ENCODE results near the gene MINPP1. TPM values are rescaled to one million over a fixed set of nuclear protein-coding genes. Genes with fewer than 3 reads are reported as not detected.

MINPP1 gene
- total and polyA plus RNA-seq, 4 donors: 19.1 to 111 (median 24.6) TPM

- H3K4me1 ChIP-seq (ENCODE audit: control insufficient read depth in 4 of 4, insufficient read depth in 4 of 4, low read length in 3 of 4): peaks cover 3 to 36% (median 15%) of the 10 kb centered on the region in 4 donors
- H3K36me3 ChIP-seq (ENCODE audit: control insufficient read depth in 4 of 4, insufficient read depth in 3 of 4, low read depth in 1 of 4, low read length in 3 of 4): peaks cover 0 to 2% (median 0%) of the 10 kb centered on the region in 4 donors
- WGBS: 93% methylated on average over 1 of the region's 1 CpG
- peak overlapping the region in 1 of 2 donors; percentile 43 for H3K27ac ChIP-seq (ENCODE audit: low read depth in 1 of 2, low read length in 2 of 2)
- no peak for DNase-seq (ENCODE audit: low spot score)
- no peak overlapping the region for H3K9ac ChIP-seq (ENCODE audit: low read depth in 1 of 2, low read length in 2 of 2)
- H3K9me3 ChIP-seq (ENCODE audit: control insufficient read depth in 4 of 4, low read length in 3 of 4): peaks cover 0 to 4% (median 0%) of the 10 kb centered on the region in 4 donors
- H3K27me3 ChIP-seq (ENCODE audit: control insufficient read depth in 4 of 4, insufficient read depth in 4 of 4, low read length in 3 of 4): no peaks in the 10 kb centered on the region
- TF ChIP-seq RAD21 (IDR thresholded peaks at IDR 0.05) (no peak), REST (IDR thresholded peaks at IDR 0.05) (no peak), GABPA (IDR thresholded peaks at IDR 0.05 in 1 of 2, conservative IDR thresholded peaks at IDR 0.05 in 1 of 2) (no peak), FOXA2 (IDR thresholded peaks at IDR 0.05) (no peak)
- TF ChIP-seq, protein P1, sequence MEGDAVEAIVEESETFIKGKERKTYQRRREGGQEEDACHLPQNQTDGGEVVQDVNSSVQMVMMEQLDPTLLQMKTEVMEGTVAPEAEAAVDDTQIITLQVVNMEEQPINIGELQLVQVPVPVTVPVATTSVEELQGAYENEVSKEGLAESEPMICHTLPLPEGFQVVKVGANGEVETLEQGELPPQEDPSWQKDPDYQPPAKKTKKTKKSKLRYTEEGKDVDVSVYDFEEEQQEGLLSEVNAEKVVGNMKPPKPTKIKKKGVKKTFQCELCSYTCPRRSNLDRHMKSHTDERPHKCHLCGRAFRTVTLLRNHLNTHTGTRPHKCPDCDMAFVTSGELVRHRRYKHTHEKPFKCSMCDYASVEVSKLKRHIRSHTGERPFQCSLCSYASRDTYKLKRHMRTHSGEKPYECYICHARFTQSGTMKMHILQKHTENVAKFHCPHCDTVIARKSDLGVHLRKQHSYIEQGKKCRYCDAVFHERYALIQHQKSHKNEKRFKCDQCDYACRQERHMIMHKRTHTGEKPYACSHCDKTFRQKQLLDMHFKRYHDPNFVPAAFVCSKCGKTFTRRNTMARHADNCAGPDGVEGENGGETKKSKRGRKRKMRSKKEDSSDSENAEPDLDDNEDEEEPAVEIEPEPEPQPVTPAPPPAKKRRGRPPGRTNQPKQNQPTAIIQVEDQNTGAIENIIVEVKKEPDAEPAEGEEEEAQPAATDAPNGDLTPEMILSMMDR (IDR thresholded peaks at IDR 0.05; ENCODE audit: low read depth, low read length, missing input control): no peak
- no peak overlapping the region for H3K4me3 ChIP-seq (ENCODE audit: low read depth in 1 of 3, low read length in 3 of 3)
These were observed 53.6 kb downstream of the MINPP1 start for GRCh38 chr10:87558333-87558732.

DNA sequence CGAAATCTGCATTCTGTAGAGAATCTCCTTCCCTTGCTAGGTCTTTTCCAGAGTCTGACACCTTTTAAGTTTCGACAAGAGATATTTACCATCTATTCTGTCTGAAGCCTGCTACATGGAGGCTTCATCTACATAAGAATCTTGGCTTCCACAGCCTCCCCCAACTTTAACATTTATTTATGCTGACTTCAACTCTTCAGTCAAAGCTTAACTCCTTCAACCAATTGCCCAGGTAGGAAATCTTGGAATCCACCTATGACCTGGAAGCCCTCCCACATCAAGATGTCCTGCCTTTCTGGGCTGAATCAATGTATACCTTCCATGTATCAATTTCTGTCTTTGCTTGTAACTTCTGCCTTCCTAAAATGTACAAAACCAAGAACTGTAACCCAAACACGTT lies 54.7 kb downstream of the MINPP1 start:
- H3K4me1 ChIP-seq (ENCODE audit: control insufficient read depth in 4 of 4, insufficient read depth in 4 of 4, low read length in 3 of 4): peaks cover 3 to 36% (median 15%) of the 10 kb centered on the region in 4 donors

More for the DNA sequence above, 54.7 kb downstream of the MINPP1 start:
- no peak for TF ChIP-seq YY1 (IDR thresholded peaks at IDR 0.05)
- no peak for TF ChIP-seq FOXA2 (IDR thresholded peaks at IDR 0.05)
- no peak for TF ChIP-seq JUND (IDR thresholded peaks at IDR 0.05)
- TF ChIP-seq ZBTB33 (IDR thresholded peaks at IDR 0.05): no peak
- TF ChIP-seq, protein P2, sequence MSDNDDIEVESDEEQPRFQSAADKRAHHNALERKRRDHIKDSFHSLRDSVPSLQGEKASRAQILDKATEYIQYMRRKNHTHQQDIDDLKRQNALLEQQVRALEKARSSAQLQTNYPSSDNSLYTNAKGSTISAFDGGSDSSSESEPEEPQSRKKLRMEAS (IDR thresholded peaks at IDR 0.05): no peak
- no peak for TF ChIP-seq HNF4G (IDR thresholded peaks at IDR 0.05)
- TF ChIP-seq, protein P1 (IDR thresholded peaks at IDR 0.05; ENCODE audit: low read depth, low read length, missing input control): no peak
- TF ChIP-seq GABPA (IDR thresholded peaks at IDR 0.05 in 1 of 2, conservative IDR thresholded peaks at IDR 0.05 in 1 of 2): no peak
- TF ChIP-seq EGR1 (IDR thresholded peaks at IDR 0.05; ENCODE audit: low read depth in 2 of 2): no peak
- TF ChIP-seq RAD21 (IDR thresholded peaks at IDR 0.05): no peak
- no peak for TF ChIP-seq HNF4A (conservative IDR thresholded peaks at IDR 0.05)
- no peak for TF ChIP-seq NR2F2 (IDR thresholded peaks at IDR 0.05)
- TF ChIP-seq SP1 (IDR thresholded peaks at IDR 0.05): no peak
- no peak for TF ChIP-seq TAF1 (conservative IDR thresholded peaks at IDR 0.05)
- TF ChIP-seq FOXA1 (IDR thresholded peaks at IDR 0.05): no peak
- no peak for TF ChIP-seq RXRA (IDR thresholded peaks at IDR 0.05)
- no peak for TF ChIP-seq REST (IDR thresholded peaks at IDR 0.05)
- H3K4me3 ChIP-seq (ENCODE audit: low read depth in 1 of 3, low read length in 3 of 3): no peak overlapping the region
- 84% methylated on average over 3 of the region's 3 CpGs for WGBS
- no peaks in the 10 kb centered on the region for H3K36me3 ChIP-seq (ENCODE audit: control insufficient read depth in 4 of 4, insufficient read depth in 3 of 4, low read depth in 1 of 4, low read length in 3 of 4)
- no peak overlapping the region for H3K9ac ChIP-seq (ENCODE audit: low read depth in 1 of 2, low read length in 2 of 2)
- peaks cover 0 to 4% (median 0%) of the 10 kb centered on the region in 4 donors for H3K9me3 ChIP-seq (ENCODE audit: control insufficient read depth in 4 of 4, low read length in 3 of 4)
- DNase-seq (ENCODE audit: low spot score): no peak
- H3K27ac ChIP-seq (ENCODE audit: low read depth in 1 of 2, low read length in 2 of 2): peak overlapping the region in 1 of 2 donors; percentile 31
- no peaks in the 10 kb centered on the region for H3K27me3 ChIP-seq (ENCODE audit: control insufficient read depth in 4 of 4, insufficient read depth in 4 of 4, low read length in 3 of 4)

Data from liver (tissue), 9 donors.